Skeletal muscle cell (primary cell): Measurements from ENCODE around the gene METRNL.
A peak's percentile ranks its signal among the peaks of the same experiment; 100 is the strongest.
"Not testable (repeated sequence)": the region's sequence is repeated elsewhere in the genome, so short reads cannot be mapped to it uniquely, and the experiment has no call there.

ENCODE experiments used
- DNase-seq: peaks from one replicate; pipeline ENCODE4 v3.0.0-alpha.2; 2010; ENCODE audit warnings: low read depth
- H3K4me3 ChIP-seq: 2 replicates; pipeline ENCODE4 v1.5.1; 2011; ENCODE audit warnings: low read depth, mild to moderate bottlenecking, control low read depth, low read length, moderate library complexity

The METRNL gene

GRCh38 chr17:83050651-83051395, 28.6 kb upstream of the METRNL start:
- no peak for DNase-seq
- peak overlapping the region; percentile 78 for H3K4me3 ChIP-seq

GRCh38 chr17:83051396-83052240, 27.8 kb upstream of the METRNL start:
- H3K4me3 ChIP-seq: peak overlapping the region; percentile 78
- DNase-seq: peak; percentile 82

GRCh38 chr17:83052241-83052564, 27.2 kb upstream of the METRNL start:
- H3K4me3 ChIP-seq: peak overlapping the region; percentile 43
- no peak for DNase-seq

- no peak overlapping the region for H3K4me3 ChIP-seq
Measured at GRCh38 chr17:83053021-83053681, 26.3 kb upstream of the METRNL start.

GRCh38 chr17:83053739-83054451, 25.5 kb upstream of the METRNL start:
- H3K4me3 ChIP-seq: no peak overlapping the region
- no peak for DNase-seq

More at GRCh38 chr17:83053021-83053681, 26.3 kb upstream of the METRNL start:
- no peak for DNase-seq

- DNase-seq: no peak
- H3K4me3 ChIP-seq: no peak overlapping the region
Measured at GRCh38 chr17:83054518-83055125, 24.8 kb upstream of the METRNL start.

GRCh38 chr17:83055176-83055575, 24.2 kb upstream of the METRNL start:
- DNase-seq, H3K4me3 ChIP-seq: not testable (repeated sequence)

- H3K4me3 ChIP-seq: no peak overlapping the region
- peak; percentile 57 for DNase-seq
Measured at GRCh38 chr17:83055911-83056582, 23.4 kb upstream of the METRNL start.

- no peak for DNase-seq
- H3K4me3 ChIP-seq: no peak overlapping the region
Measured at GRCh38 chr17:83056583-83057396, 22.6 kb upstream of the METRNL start.

GRCh38 chr17:83057397-83057761, 22.0 kb upstream of the METRNL start:
- DNase-seq: no peak
- H3K4me3 ChIP-seq: no peak overlapping the region

GRCh38 chr17:83057793-83058265, 21.6 kb upstream of the METRNL start:
- no peak overlapping the region for H3K4me3 ChIP-seq
- DNase-seq: no peak

- no peak for DNase-seq
- H3K4me3 ChIP-seq: no peak overlapping the region
Measured at GRCh38 chr17:83058266-83058798, 21.1 kb upstream of the METRNL start.

- DNase-seq: no peak
- no peak overlapping the region for H3K4me3 ChIP-seq
Measured at GRCh38 chr17:83061586-83061985, 17.8 kb upstream of the METRNL start.

GRCh38 chr17:83062011-83062817, 17.2 kb upstream of the METRNL start:
- DNase-seq: no peak
- no peak overlapping the region for H3K4me3 ChIP-seq

GRCh38 chr17:83062818-83063671, 16.4 kb upstream of the METRNL start:
- H3K4me3 ChIP-seq: no peak overlapping the region
- no peak for DNase-seq
